Endothelial cell of umbilical vein (primary cell): Measurements from ENCODE around the gene CD164L2. TPM values are rescaled to one million over a fixed set of nuclear protein-coding genes. Genes with fewer than 3 reads are reported as not detected.

Experiments
- BruUV-seq: library from RNA; stranded (reverse); fragments of 400-500 nt; replicated peaks from 2 replicates; lab custom pipeline; 2021; lab: Mats Ljungman, UMichigan
- CTCF ChIA-PET: fragments of 300-600, 350-600 bp; sonication (Branson Sonifier 250); formaldehyde crosslinking; loops from one replicate; lab custom pipeline; 2021; ENCODE audit warnings: antibody characterized with exemption, inconsistent platforms; lab: Charles Lee
- POLR2A ChIA-PET: fragments of 300-600, 350-600 bp; sonication (Branson Sonifier 250); formaldehyde crosslinking; loops from one replicate; lab custom pipeline; 2021; ENCODE audit warnings: antibody characterized with exemption, inconsistent platforms; lab: Charles Lee
- DNase-seq: peaks from one replicate; pipeline ENCODE4 v3.0.0-alpha.2; 2011; ENCODE audit warnings: low read depth, low spot score
- FAIRE-seq: peaks from 2 replicates; lab custom pipeline; 2011; peaks lifted over from hg19 to GRCh38; lab: Jason Lieb, UNC
- H2AFZ ChIP-seq: 2 replicates; pipeline ENCODE4 v1.6.0; 2012; ENCODE audit warnings: low read depth, low read length, control low read depth, inconsistent platforms
- H3K27ac ChIP-seq: 2 replicates; pipeline ENCODE4 v1.5.1; 2011; ENCODE audit warnings: low read depth, mild to moderate bottlenecking, control low read depth, low read length, moderate library complexity; ENCODE audit not compliant: insufficient read depth
- H3K27me3 ChIP-seq, 2 experiments: 2 replicates each; pipeline versions ENCODE4 v1.6.0 to v1.6.1; 2011; ENCODE audit warnings: low read length in 2 of 2, mixed read lengths in 1 of 2; ENCODE audit not compliant: control insufficient read depth in 2 of 2, insufficient read depth in 2 of 2
- H3K36me3 ChIP-seq, 2 experiments: 2 replicates in 1 of 2; 3 replicates in 1 of 2; pipeline ENCODE4 v1.5.1; 2011; ENCODE audit warnings: low read length in 2 of 2, mild to moderate bottlenecking in 1 of 2, moderate library complexity in 1 of 2; ENCODE audit not compliant: control insufficient read depth in 2 of 2, insufficient read depth in 2 of 2; ENCODE audit errors: extremely low read depth in 1 of 2
- H3K4me1 ChIP-seq: 3 replicates; pipeline ENCODE4 v1.5.1; 2011; ENCODE audit warnings: mild to moderate bottlenecking, low read length; ENCODE audit not compliant: control insufficient read depth, insufficient read depth; ENCODE audit errors: extremely low read depth
- H3K4me2 ChIP-seq: 2 replicates; pipeline ENCODE4 v1.6.1; 2011; ENCODE audit warnings: low read length, control low read depth, mixed read lengths; ENCODE audit not compliant: insufficient read depth
- H3K4me3 ChIP-seq, 3 experiments: fragments of 200-600 bp in 1 of 3; sonication (generic), shearing (Covaris generic) in 1 of 3; replicated peaks in 1 of 3; 2 replicates each; pipeline ENCODE4 v1.5.1; 2011 to 2016; ENCODE audit warnings: control low read depth in 3 of 3, low read length in 3 of 3, mild to moderate bottlenecking in 2 of 3, inconsistent platforms in 1 of 3, low read depth in 1 of 3, moderate library complexity in 1 of 3; ENCODE audit not compliant: insufficient read depth in 1 of 3
- H3K79me2 ChIP-seq: 2 replicates; pipeline ENCODE4 v1.6.0; 2012; ENCODE audit warnings: low read length, inconsistent platforms; ENCODE audit not compliant: control insufficient read depth, insufficient read depth
- H3K9ac ChIP-seq: replicated peaks from 2 replicates; pipeline ENCODE3; 2011; ENCODE audit warnings: low read length, control low read depth; ENCODE audit not compliant: insufficient read depth; ENCODE audit errors: extremely low read depth
- H3K9me1 ChIP-seq: replicated peaks from 3 replicates; pipeline ENCODE4 v1.6.0; 2011; ENCODE audit warnings: mild to moderate bottlenecking, low read length; ENCODE audit not compliant: control insufficient read depth, insufficient read depth; ENCODE audit errors: extremely low read depth
- H3K9me3 ChIP-seq: replicated peaks from 2 replicates; pipeline ENCODE4 v1.5.1; 2012; ENCODE audit warnings: low read length, inconsistent platforms; ENCODE audit not compliant: control insufficient read depth, insufficient read depth
- H4K20me1 ChIP-seq: replicated peaks from 2 replicates; pipeline ENCODE3; 2011; ENCODE audit warnings: mild to moderate bottlenecking, low read length; ENCODE audit not compliant: control insufficient read depth, insufficient read depth; ENCODE audit errors: extremely low read depth
- EZH2 ChIP-seq: IDR thresholded peaks from 2 replicates; pipeline ENCODE4 v1.6.1; 2012; ENCODE audit warnings: borderline replicate concordance, low read depth, mild to moderate bottlenecking, moderate library complexity, low read length, inconsistent platforms; ENCODE audit not compliant: severe bottlenecking
- FOS ChIP-seq: IDR thresholded peaks from 2 replicates; pipeline ENCODE4 v1.6.1; 2011; ENCODE audit warnings: mild to moderate bottlenecking, low read length, moderate library complexity, borderline replicate concordance; ENCODE audit not compliant: insufficient read depth
- GATA2 ChIP-seq: IDR thresholded peaks from 2 replicates; pipeline ENCODE4 v1.7.0; 2011; ENCODE audit warnings: low read depth, mild to moderate bottlenecking, moderate library complexity, mixed read lengths, low read length; ENCODE audit not compliant: insufficient read length, insufficient read depth
- JUN ChIP-seq: IDR thresholded peaks from 2 replicates; pipeline ENCODE4 v1.6.1; 2011; ENCODE audit warnings: borderline replicate concordance, low read depth; ENCODE audit not compliant: insufficient read length, insufficient read depth
- MYC ChIP-seq: IDR thresholded peaks from one replicate; pipeline ENCODE4 v1.6.1; 2011; ENCODE audit warnings: mild to moderate bottlenecking, low read depth, low read length
- POLR2A ChIP-seq: IDR thresholded peaks from 2 replicates; pipeline ENCODE4 v1.6.1; 2012; ENCODE audit warnings: low read depth, mild to moderate bottlenecking, control low read depth, low read length
- POLR2AphosphoS5 ChIP-seq: IDR thresholded peaks from 2 replicates; pipeline ENCODE4 v1.6.1; 2012; ENCODE audit warnings: low read depth, mild to moderate bottlenecking, control low read depth, low read length, moderate library complexity; ENCODE audit not compliant: insufficient read depth
- dilution Hi-C: fragments of 300-500 bp; cut with MboI; formaldehyde crosslinking; loops from one replicate; pipeline ENCODE4 v1.15.0; 2019; ENCODE audit warnings: low sequenced_read_pairs; ENCODE audit not compliant: extremely low pct_ligation_motif_present
- intact Hi-C: fragments of 100-400 bp; cut with micrococcal nuclease; formaldehyde crosslinking; loops from one replicate; pipeline ENCODE4 v1.10.0; 2022
- polyA plus RNA-seq, 4 experiments: library from polyadenylated mRNA; depleted of rRNA in 3 of 4; stranded (reverse) in 3 of 4; unstranded in 1 of 4; fragments of >200 nt; gene quantifications; 2 replicates each; pipeline versions ENCODE4 v1.2.1 to v1.2.3, GENCODE V29; 2011 to 2012; ENCODE audit warnings: missing spikeins in 1 of 4
- total RNA-seq: library from RNA; stranded (reverse); gene quantifications from 2 replicates; pipeline ENCODE4 v1.2.3, GENCODE V29; 2021
- TF ChIP-seq, protein P1 (sequence below), 2 donors: IDR thresholded peaks; 1 replicate in 1 of 2; 2 replicates in 1 of 2; pipeline ENCODE4 v1.5.1; 2011; ENCODE audit warnings: low read length in 2 of 2, mild to moderate bottlenecking in 2 of 2, moderate library complexity in 2 of 2, control low read depth in 1 of 2, inconsistent platforms in 1 of 2, low read depth in 1 of 2; ENCODE audit not compliant: insufficient read depth in 1 of 2; ENCODE audit errors: extremely low read depth in 1 of 2
- TF ChIP-seq, protein P2 (sequence below): IDR thresholded peaks from 2 replicates; pipeline ENCODE4 v1.6.1; 2011; ENCODE audit not compliant: insufficient read depth, insufficient read length

The CD164L2 gene
- total and polyA plus RNA-seq, 2 donors (not counting 3 experiments of a cell fraction or from before 2014, with no cell fraction given) = not detected

DNA sequence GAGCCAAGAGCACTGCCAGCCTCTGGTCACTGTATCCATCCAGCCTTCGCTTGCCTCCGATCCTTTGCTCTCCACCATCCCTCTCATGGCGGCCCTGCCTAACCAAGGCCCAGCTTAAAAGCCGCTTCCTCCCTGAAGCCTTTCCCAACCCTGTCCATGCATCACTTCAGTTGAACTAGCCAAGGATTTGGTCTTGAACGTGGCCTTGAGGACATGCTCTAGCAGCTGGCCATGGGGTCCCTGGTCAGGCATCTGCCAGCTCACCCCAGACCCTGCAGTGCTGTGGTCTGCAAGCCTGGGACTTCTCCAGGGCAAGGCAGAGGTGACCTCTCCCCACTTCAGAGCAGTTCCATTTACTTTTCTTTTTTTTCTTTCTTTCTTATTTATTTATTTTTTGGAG is 46.4 kb downstream of the CD164L2 start:
- no peaks in the 10 kb centered on the region for H3K9me3 ChIP-seq
- POLR2A ChIA-PET = no interaction called here
- BruUV-seq = no TSS peak
- H2AFZ ChIP-seq = no peak overlapping the region
- no peak overlapping the region for H3K4me3 ChIP-seq
- dilution Hi-C loops (no loop called here), intact Hi-C loops (no loop called here)
- TF ChIP-seq, protein P1, sequence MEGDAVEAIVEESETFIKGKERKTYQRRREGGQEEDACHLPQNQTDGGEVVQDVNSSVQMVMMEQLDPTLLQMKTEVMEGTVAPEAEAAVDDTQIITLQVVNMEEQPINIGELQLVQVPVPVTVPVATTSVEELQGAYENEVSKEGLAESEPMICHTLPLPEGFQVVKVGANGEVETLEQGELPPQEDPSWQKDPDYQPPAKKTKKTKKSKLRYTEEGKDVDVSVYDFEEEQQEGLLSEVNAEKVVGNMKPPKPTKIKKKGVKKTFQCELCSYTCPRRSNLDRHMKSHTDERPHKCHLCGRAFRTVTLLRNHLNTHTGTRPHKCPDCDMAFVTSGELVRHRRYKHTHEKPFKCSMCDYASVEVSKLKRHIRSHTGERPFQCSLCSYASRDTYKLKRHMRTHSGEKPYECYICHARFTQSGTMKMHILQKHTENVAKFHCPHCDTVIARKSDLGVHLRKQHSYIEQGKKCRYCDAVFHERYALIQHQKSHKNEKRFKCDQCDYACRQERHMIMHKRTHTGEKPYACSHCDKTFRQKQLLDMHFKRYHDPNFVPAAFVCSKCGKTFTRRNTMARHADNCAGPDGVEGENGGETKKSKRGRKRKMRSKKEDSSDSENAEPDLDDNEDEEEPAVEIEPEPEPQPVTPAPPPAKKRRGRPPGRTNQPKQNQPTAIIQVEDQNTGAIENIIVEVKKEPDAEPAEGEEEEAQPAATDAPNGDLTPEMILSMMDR (IDR thresholded peaks at IDR 0.05; ENCODE audit: extremely low read depth in 1 of 2, insufficient read depth in 1 of 2, low read depth in 1 of 2, low read length in 2 of 2) = no peak
- TF ChIP-seq GATA2 = no peak
- TF ChIP-seq, protein P2, sequence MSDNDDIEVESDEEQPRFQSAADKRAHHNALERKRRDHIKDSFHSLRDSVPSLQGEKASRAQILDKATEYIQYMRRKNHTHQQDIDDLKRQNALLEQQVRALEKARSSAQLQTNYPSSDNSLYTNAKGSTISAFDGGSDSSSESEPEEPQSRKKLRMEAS = no peak
- TF ChIP-seq FOS = no peak
- no peak for TF ChIP-seq JUN
- TF ChIP-seq POLR2A = no peak
- TF ChIP-seq POLR2AphosphoS5 = no peak
- no peak for TF ChIP-seq EZH2
- no peak for TF ChIP-seq MYC
- H3K27me3 ChIP-seq = no peaks in the 10 kb centered on the region
- FAIRE-seq (no peak), DNase-seq (no peak)
- H3K79me2 ChIP-seq = no peaks in the 10 kb centered on the region
- H3K4me1 ChIP-seq = no peaks in the 10 kb centered on the region
- H3K4me2 ChIP-seq = no peak overlapping the region
- peaks cover 5 to 41% of the 10 kb centered on the region in 2 experiments for H3K36me3 ChIP-seq
- H3K27ac ChIP-seq = no peak overlapping the region
- H4K20me1 ChIP-seq = no peaks in the 10 kb centered on the region
- no peak overlapping the region for H3K9ac ChIP-seq
- CTCF ChIA-PET = interaction anchor here (0.9 kb wide), 2 partner anchors 21 to 36 kb away, joined by 3 to 4 read pairs; no protein-coding TSS in a partner anchor
- H3K9me1 ChIP-seq = no peaks in the 10 kb centered on the region
